Nephron progenitor cell (in vitro differentiated cells): Measurements from ENCODE around the gene CLASP1.

Experiments used
- DNase-seq: peaks from one replicate; pipeline ENCODE4 v3.0.0; 2021
- H3K27ac Mint-ChIP-seq: 2 replicates; pipeline ENCODE4 v1.8.0; 2021; ENCODE audit warnings: mild to moderate bottlenecking, moderate library complexity, mixed read lengths
- H3K27me3 Mint-ChIP-seq: 2 replicates; pipeline ENCODE4 v1.8.0; 2021; ENCODE audit warnings: mild to moderate bottlenecking, low read depth, mixed read lengths; ENCODE audit not compliant: poor library complexity
- H3K36me3 Mint-ChIP-seq: 2 replicates; pipeline ENCODE4 v1.8.0; 2021; ENCODE audit warnings: low read depth, mixed read lengths
- H3K4me1 Mint-ChIP-seq: 2 replicates; pipeline ENCODE4 v1.8.0; 2021; ENCODE audit warnings: mixed read lengths
- H3K4me3 Mint-ChIP-seq: 2 replicates; pipeline ENCODE4 v1.8.0; 2021; ENCODE audit warnings: mild to moderate bottlenecking, moderate library complexity, mixed read lengths
- H3K9me3 Mint-ChIP-seq: 2 replicates; pipeline ENCODE4 v1.8.0; 2021; ENCODE audit warnings: mild to moderate bottlenecking, moderate library complexity, mixed read lengths
- CTCF ChIP-seq: fragments of 200-600 bp; sonication (generic); IDR thresholded peaks from 2 replicates; pipeline ENCODE4 v1.5.0; 2021; ENCODE audit warnings: antibody characterized with exemption

Gene CLASP1

GRCh38 chr2:121470917-121471316 is 178.3 kb downstream of the CLASP1 start:
- Mint-ChIP-seq H3K27me3 (no peaks in the 10 kb centered on the region), H3K9me3 (peaks cover 4% of the 10 kb centered on the region), H3K27ac (no peak overlapping the region), H3K4me1 (peaks cover 5% of the 10 kb centered on the region), H3K4me3 (no peak overlapping the region), H3K36me3 (peaks cover 57% of the 10 kb centered on the region)
- DNase-seq: no peak
- TF ChIP-seq CTCF: no peak

GRCh38 chr2:121469356-121469755 is 179.9 kb downstream of the CLASP1 start:
- no peak overlapping the region for H3K4me3 Mint-ChIP-seq
- peaks cover 4% of the 10 kb centered on the region for H3K9me3 Mint-ChIP-seq
- H3K27ac Mint-ChIP-seq: no peak overlapping the region
- no peak for TF ChIP-seq CTCF
- no peaks in the 10 kb centered on the region for H3K27me3 Mint-ChIP-seq
- no peaks in the 10 kb centered on the region for H3K4me1 Mint-ChIP-seq
- DNase-seq: no peak
- H3K36me3 Mint-ChIP-seq: peaks cover 73% of the 10 kb centered on the region

GRCh38 chr2:121468936-121469335 is 180.3 kb downstream of the CLASP1 start:
- peaks cover 73% of the 10 kb centered on the region for H3K36me3 Mint-ChIP-seq
- no peak overlapping the region for H3K4me3 Mint-ChIP-seq
- H3K4me1 Mint-ChIP-seq: no peaks in the 10 kb centered on the region
- no peak for DNase-seq
- no peaks in the 10 kb centered on the region for H3K27me3 Mint-ChIP-seq
- TF ChIP-seq CTCF: no peak
- H3K9me3 Mint-ChIP-seq: peaks cover 4% of the 10 kb centered on the region
- H3K27ac Mint-ChIP-seq: no peak overlapping the region

- H3K36me3 Mint-ChIP-seq: peaks cover 56% of the 10 kb centered on the region
- no peak for TF ChIP-seq CTCF
These were observed 190.0 kb downstream of the CLASP1 start for GRCh38 chr2:121459291-121459690.

GRCh38 chr2:121456325-121456724 is 192.9 kb downstream of the CLASP1 start:
- peaks cover 15% of the 10 kb centered on the region for H3K4me1 Mint-ChIP-seq
- peaks cover 54% of the 10 kb centered on the region for H3K36me3 Mint-ChIP-seq
- no peak for TF ChIP-seq CTCF
- DNase-seq: no peak
- no peak overlapping the region for H3K4me3 Mint-ChIP-seq
- H3K9me3 Mint-ChIP-seq: no peaks in the 10 kb centered on the region
- no peaks in the 10 kb centered on the region for H3K27me3 Mint-ChIP-seq
- H3K27ac Mint-ChIP-seq: peak overlapping the region; percentile 98

More at GRCh38 chr2:121459291-121459690, 190.0 kb downstream of the CLASP1 start:
- H3K9me3 Mint-ChIP-seq: no peaks in the 10 kb centered on the region
- H3K4me3 Mint-ChIP-seq: no peak overlapping the region
- peaks cover 15% of the 10 kb centered on the region for H3K4me1 Mint-ChIP-seq
- DNase-seq: no peak
- H3K27me3 Mint-ChIP-seq: no peaks in the 10 kb centered on the region
- H3K27ac Mint-ChIP-seq: no peak overlapping the region

- Mint-ChIP-seq H3K4me1 (peaks cover 15% of the 10 kb centered on the region), H3K27ac (no peak overlapping the region)
- TF ChIP-seq CTCF: no peak
These were observed 193.8 kb downstream of the CLASP1 start for GRCh38 chr2:121455446-121455845.

More at GRCh38 chr2:121455446-121455845, 193.8 kb downstream of the CLASP1 start:
- Mint-ChIP-seq H3K4me3 (no peak overlapping the region), H3K27me3 (no peaks in the 10 kb centered on the region), H3K36me3 (peaks cover 59% of the 10 kb centered on the region), H3K9me3 (no peaks in the 10 kb centered on the region)
- no peak for DNase-seq
